GM19395 (cell line): ENCODE data around the gene RAD21L1.

Source experiments
- ATAC-seq: cut with Tn5 transposase; IDR thresholded peaks from one replicate; pipeline ENCODE4 v1.9.1; 2021; ENCODE audit warnings: mild to moderate bottlenecking, moderate library complexity; ENCODE audit not compliant: unreplicated experiment

The RAD21L1 gene

DNA sequence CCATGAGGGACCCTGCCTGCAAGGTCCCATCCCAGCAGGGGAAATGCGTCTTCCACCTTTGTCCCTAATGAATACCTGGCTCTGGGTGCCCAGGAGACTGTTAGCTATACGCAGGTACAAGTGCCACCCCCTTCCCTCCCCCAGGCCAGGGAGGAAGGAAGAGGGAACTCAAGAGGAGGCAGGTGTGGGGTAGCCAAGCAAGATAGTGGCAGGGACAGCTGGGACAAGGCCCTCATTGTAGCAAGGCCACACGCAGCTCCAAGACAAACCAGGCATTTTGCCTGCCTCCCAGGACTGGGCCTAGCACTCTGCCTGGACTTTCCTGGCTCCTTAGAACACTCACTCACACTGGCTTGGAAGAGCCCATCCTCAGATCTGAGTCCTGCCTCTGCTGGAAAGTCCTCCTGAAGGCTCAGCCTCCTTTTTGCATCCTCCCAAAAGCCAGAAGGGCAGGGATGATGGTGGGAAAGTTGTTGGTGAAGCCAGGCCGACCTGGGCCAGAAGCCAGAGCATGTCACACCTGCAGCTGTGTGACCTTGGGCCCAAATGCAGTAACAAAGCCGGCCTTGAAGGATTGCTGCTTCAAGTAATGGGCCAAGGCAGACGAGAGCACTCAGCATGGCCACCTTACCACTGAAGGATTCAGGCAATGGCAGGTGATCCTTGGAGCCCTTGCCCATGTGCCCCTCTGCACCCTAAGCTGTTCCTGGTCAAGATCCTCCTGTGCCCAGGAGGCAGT is 68.0 kb downstream of the RAD21L1 start:
- ATAC-seq: no peak

DNA sequence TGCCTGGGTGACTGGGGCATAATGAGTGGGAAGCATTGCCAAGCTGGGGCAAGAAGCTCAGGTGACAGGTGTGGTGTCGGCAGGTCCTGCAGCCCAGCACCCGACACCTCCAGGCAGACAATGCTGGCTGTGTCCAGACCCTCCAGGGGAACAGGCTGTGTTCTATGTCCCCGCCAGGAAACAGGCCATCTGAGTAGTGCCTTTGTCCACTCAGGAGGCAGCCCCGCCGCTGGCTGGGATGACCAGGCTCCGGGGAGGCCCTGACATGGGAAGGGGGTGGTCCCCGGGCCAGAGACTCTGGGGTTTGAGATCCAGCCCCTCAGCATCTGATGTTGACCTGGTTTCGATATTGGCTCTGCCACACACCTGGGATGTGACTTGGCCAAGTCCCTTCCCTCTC is 68.7 kb downstream of the RAD21L1 start:
- ATAC-seq: no peak

DNA sequence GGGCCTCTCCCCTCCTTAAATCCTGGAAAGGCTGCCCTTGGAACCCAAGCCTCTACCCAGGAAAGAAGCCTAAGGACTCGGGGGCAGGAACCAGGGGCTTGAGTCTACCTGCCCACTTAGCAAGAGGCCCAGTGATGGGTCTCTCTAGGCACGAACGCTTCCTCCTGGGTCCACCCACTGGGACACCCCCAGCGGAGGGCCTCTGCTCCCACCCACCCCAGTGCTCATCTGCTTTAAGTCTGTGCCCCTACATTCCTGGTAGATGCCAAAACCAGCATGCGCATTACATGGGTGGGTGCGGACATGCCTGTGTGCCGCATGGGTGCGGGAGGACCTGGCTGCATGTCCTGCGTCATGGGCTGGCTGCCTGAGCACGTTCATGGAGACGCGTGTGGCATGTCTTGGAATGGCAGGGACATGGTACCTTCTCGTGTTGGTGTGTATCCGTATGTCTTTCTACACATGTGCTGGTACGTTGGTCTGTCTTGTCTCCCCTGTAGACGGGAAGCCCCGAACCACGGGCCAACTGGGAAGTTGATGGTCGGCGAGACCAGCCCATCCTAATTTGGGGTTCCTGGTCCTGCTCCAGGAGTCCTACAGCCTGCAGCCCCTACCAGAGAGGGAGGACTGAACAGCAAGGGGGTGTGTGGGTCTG is 69.6 kb downstream of the RAD21L1 start:
- no peak for ATAC-seq

DNA sequence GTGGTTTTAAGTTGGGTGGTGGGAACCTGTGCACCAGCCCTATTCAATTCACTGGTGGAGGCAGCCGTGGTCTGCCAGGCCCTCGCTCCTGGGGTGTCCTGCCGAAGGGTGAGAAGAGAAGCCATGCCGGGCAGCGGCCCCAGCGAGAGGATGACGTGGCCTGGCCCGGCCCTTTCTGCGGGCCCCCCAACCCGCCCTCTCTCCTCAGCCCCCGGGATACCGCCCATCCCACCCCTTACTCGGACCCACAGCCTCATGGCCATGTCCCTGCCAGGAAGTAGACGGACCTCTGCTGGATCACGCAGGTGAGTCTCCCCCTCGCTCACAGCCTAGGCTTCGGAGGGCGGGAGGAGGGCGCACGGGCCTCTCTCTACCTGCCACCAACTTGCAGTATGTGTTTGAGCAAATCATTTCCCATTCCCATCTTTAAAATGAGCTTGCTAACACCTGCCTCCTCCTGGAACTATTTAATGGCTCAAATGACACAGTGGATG is 70.3 kb downstream of the RAD21L1 start:
- no peak for ATAC-seq

DNA sequence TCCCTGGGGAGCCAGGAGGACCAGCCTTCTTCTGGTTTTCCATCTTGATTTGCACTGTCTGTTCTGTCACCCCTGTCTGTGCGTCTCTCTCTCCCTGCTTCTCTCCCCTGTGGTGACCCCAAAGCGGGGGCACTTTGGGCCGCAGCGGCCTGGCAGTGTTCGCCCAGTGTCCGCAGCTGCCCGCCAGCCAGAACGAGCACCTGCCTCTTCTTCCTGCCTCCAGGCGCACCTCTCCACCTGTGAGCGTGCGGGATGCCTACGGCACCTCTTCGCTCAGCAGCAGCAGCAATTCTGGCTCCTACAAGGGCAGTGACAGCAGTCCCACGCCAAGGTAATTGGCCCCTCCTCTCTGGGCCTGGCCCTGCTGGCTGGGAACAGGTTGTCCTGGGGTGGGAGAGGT is 71.1 kb downstream of the RAD21L1 start:
- no peak for ATAC-seq

DNA sequence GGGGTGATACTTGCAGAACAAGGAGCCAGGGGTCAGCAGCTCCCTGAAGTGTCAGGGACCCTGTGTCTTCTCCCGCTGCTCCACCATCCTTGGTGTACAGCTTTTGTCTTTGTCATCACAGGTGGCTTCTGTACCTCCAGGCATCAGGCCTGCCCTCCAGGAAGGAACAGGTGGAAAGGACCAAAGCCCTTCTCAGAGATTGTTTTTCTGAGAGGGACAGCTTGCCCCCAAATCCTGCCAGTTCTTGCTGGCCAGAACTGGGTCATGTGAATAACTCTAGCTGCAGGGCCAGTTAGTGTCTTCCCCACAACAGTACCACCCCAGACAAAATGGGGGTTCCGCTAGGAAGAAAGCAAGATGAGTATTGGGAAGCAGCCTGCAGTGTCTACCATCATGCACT is 71.6 kb downstream of the RAD21L1 start:
- no peak for ATAC-seq

DNA sequence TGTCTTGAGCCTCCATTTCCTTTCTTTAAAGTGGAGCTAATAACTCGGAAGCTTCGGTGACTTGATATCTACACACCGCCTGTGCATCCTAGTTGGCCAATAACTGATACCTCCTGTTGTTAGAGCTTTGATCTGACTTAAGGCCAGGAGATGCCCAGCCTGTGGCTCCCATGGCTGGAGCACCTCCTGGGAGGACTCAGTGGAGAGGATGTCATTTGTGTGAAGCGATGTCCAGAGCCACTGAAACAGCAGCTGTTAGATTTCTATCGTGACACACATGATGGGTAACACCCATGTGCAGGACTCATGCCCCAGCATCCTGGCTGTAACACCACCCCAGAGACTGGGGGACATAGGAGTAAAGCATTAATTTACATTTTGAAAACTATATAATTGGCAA is 72.3 kb downstream of the RAD21L1 start:
- no peak for ATAC-seq

DNA sequence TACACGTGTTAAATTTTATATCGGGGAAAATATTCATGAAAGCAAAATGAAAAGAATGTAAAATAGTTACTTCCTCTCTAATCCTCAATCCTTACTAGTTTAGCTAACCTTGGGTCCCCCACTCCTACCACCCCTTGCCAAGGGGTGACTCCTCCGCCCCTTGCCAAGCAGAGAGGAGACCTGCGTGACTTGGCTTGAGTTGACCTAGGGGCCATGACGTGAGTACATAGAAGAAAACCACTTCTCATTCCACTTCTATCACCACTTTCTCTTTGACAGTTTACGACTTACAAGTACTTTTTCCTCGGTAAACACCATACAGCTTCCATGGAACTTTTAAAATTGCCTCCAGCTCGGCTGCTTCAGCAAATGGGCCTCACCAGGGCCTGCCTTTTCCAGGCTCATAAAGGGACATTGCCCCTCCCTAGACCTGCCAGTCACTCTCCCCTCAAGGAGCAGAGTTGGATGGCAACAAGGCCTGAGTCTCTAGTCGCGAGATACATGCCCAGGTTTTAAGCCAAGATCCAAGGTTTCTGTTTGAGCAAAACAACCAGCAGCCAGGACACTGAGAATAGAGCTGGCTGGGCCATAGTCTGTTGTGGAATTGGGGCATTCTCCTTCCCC is 73.2 kb downstream of the RAD21L1 start:
- ATAC-seq: no peak

DNA sequence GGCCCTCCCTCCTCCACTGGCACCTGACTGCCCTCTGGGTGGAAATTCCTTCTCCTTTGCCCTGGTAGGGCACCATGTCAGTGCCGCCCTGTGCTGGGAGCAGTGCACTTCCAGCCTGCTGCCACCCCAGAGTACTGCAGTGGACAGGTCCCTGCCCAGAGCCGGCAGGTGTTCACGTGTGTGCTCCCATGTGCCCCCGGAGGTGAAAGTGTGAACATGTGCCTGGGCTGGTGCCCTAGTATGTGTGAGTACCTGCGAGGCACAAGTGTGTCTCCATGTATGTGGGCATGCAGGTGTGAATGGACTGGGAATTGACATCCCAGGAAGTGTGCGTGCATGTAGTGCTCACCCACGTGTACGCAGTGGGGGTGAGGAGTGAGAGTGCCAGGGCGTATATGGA is 73.7 kb downstream of the RAD21L1 start:
- no peak for ATAC-seq

DNA sequence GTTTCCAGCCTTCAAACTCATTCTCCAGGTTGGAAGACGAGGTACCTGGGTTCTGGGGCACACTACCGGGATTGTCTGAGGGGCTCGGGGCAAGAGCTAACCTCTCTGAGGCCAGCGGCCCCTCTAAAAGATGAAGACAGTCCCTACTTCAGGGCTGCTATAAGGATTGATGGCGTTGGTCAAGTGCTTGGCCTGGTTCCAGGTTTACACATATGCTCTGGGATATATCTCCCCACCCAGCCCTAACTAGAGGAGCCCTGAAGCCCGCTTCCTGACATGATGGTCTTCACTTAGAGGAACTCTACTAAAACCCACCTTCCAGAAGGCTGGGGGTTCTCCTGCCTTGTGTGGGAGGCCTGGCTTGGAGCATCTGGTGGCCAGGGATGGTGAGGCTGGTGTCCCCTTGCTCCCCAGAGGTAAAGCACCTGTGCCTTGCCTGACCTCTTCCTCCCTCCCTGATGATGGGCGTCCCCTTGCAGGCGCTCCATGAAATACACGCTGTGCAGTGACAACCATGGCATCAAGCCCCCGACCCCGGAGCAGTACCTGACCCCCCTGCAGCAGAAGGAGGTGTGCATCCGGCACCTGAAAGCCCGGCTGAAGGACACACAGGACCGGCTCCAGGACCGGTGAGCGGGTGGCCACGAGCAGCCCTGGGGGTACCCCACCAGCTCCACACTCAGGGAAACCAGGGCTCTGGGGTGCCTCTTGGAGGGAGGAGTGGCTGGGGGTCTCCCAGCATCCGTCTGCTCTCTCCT is 74.4 kb downstream of the RAD21L1 start:
- no peak for ATAC-seq

DNA sequence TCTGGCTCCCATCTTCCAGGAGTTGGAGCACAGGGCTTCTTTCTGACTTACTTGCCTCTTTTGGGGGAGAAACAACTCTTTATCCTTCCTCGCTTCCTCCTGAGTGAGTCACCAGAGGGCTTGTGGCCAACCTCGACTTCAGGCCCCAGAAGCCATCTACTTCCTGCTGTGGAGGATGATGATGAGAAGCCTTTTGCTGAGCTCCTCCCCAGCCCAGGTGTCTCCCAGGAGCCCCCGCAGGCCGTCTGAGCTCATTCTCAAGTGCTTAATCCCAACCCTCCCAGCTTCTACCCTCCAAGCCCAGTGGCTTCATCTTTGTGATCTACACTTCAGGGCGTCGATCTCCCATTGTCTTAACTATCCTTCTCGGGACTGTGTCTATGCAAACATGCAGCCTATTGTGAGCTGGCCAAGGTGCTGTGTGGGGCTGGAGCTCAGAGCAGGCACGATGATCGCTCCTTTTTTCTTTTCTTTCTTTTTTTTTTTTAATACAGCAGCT is 75.2 kb downstream of the RAD21L1 start:
- no peak for ATAC-seq

DNA sequence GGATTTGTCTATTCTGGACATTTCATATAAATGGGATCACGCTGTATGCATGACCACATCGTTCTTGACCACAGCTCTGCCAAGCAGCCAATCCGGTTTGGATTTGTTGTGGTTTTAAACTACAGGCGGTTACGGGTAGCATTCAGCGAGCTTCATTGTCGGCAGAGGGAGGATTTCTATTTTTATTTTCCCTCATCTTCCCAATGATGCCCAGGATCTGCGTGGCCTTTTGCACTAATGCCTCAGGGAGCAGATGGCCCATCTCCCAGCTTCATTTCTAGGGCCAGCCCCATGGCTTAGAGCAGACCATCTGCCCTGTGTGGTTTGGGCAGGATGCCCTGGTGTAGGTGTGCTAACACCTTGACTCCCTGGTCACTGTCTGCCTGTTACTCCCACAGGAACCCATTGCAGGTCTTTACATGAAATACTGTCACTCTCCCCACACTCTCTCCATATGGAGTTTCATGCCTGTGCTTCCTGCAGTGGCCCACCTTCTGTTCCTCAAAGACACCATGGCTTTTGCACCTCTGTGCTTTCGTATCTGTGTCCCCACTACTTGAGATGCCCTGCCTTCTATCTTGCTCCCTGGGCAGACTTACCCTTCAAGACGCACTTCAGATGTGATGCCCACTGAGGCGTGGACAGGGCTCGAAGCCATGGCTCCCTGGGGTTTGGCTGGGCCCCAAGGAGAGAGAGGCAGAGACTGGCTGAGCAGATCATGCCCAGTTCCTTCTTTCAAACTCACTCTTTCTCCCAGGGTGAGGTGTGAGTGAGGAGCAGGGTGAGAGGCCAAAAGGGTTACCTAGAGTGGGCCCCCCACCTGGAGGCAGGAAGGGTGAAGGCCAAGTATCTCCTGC is 77.1 kb downstream of the RAD21L1 start:
- no peak for ATAC-seq

DNA sequence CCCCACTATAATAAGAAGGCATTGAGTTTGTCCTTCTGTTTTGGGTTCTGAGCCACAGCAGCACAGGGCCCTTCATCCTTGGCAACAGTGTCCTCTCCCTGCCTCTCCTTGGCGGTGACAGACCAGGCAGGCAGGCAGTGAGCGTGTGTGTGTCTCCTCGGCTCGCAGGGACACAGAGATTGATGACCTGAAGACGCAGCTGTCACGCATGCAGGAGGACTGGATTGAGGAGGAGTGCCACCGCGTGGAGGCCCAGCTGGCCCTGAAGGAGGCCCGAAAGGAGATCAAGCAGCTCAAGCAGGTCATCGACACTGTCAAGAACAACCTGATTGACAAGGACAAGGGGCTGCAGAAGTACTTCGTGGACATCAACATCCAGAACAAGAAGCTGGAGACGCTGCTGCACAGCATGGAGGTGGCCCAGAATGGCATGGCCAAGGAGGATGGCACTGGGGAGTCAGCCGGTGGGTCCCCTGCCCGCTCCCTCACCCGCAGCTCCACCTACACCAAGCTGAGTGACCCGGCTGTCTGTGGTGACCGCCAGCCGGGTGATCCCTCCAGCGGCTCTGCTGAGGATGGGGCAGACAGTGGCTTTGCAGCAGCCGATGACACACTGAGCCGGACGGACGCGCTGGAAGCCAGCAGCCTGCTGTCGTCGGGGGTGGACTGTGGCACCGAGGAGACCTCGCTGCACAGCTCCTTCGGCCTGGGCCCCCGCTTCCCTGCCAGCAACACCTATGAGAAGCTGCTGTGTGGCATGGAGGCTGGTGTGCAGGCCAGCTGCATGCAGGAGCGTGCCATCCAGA is 79.1 kb downstream of the RAD21L1 start:
- ATAC-seq: no peak
